LHCN-M2 (cell line): Measurements from ENCODE around the gene CXCL8. TPM values are rescaled to one million over a fixed set of nuclear protein-coding genes. Genes with fewer than 3 reads are reported as not detected.

Source experiments
- total RNA-seq: library from RNA; depleted of rRNA; stranded (reverse); fragments of >200 nt; gene quantifications from 2 replicates; pipeline ENCODE4 v1.2.3, GENCODE V29; 2014; rRNA removed

Gene CXCL8
- total RNA-seq, 1 experiment from 2014 or later, result 3.2 TPM

Other genes starting within 250 kb of the CXCL8 start
- 0.17 and 0.51 TPM in 2 replicates for gene RASSF6, start 120.1 kb upstream of the CXCL8 start, total RNA-seq
- gene CXCL6, start 96.1 kb downstream of the CXCL8 start, total RNA-seq, result 0.34 and 0.58 TPM in 2 replicates
- gene PF4V1, start 112.7 kb downstream of the CXCL8 start, total RNA-seq, result not detected in 2 replicates
- 2.0 and 2.9 TPM in 2 replicates for gene CXCL1, start 128.8 kb downstream of the CXCL8 start, total RNA-seq
- not detected in 2 replicates for gene PF4, start 241.5 kb downstream of the CXCL8 start, total RNA-seq
- 0.64 TPM in 1 of 2 replicates, not detected in the other for gene PPBP, start 247.6 kb downstream of the CXCL8 start, total RNA-seq